GM15510 (cell line): ENCODE results near the gene HNRNPAB.

Source experiments
- POLR2A ChIP-seq: IDR thresholded peaks from 3 replicates; pipeline ENCODE4 v1.6.1; 2011; ENCODE audit warnings: borderline replicate concordance; ENCODE audit not compliant: insufficient read length; ENCODE audit errors: extremely low read depth

The HNRNPAB gene

GRCh38 chr5:178189433-178189832 lies 14.9 kb upstream of the HNRNPAB start:
- no peak for TF ChIP-seq POLR2A

GRCh38 chr5:178191661-178192060 lies 12.7 kb upstream of the HNRNPAB start:
- no peak for TF ChIP-seq POLR2A

- TF ChIP-seq POLR2A: no peak
Observed at GRCh38 chr5:178192244-178192643, 12.1 kb upstream of the HNRNPAB start.

GRCh38 chr5:178192787-178193186 lies 11.5 kb upstream of the HNRNPAB start:
- TF ChIP-seq POLR2A: no peak

GRCh38 chr5:178193251-178193809 lies 11.0 kb upstream of the HNRNPAB start:
- TF ChIP-seq POLR2A: no peak

GRCh38 chr5:178194026-178194425 lies 10.3 kb upstream of the HNRNPAB start:
- no peak for TF ChIP-seq POLR2A

- no peak for TF ChIP-seq POLR2A
Observed at GRCh38 chr5:178196281-178196812, 8.0 kb upstream of the HNRNPAB start.

- no peak for TF ChIP-seq POLR2A
Observed at GRCh38 chr5:178196986-178197385, 7.3 kb upstream of the HNRNPAB start.

GRCh38 chr5:178198706-178199105 lies 5.6 kb upstream of the HNRNPAB start:
- TF ChIP-seq POLR2A: no peak

- no peak for TF ChIP-seq POLR2A
Observed at GRCh38 chr5:178199581-178200434, 4.5 kb upstream of the HNRNPAB start.

- TF ChIP-seq POLR2A: no peak
Observed at GRCh38 chr5:178201221-178201926, 3.0 kb upstream of the HNRNPAB start.

GRCh38 chr5:178201927-178202235 lies 2.5 kb upstream of the HNRNPAB start:
- TF ChIP-seq POLR2A: no peak

GRCh38 chr5:178202541-178202940 lies 1.8 kb upstream of the HNRNPAB start:
- no peak for TF ChIP-seq POLR2A

GRCh38 chr5:178203670-178204181 lies 607 bp upstream of the HNRNPAB start:
- TF ChIP-seq POLR2A: no peak
